COLO829 (cell line): ENCODE measurements around the gene MFAP2.
"Not testable (repeated sequence)": the region's sequence is repeated elsewhere in the genome, so short reads cannot be mapped to it uniquely, and the experiment has no call there.

Experiments used
- DNase-seq: peaks from one replicate; pipeline ENCODE4 v3.0.0; 2012; ENCODE audit warnings: low spot score

The MFAP2 gene

GRCh38 chr1:16979475-16980327, 719 bp downstream of the MFAP2 start:
- no peak for DNase-seq

GRCh38 chr1:16978567-16979474, 1.6 kb downstream of the MFAP2 start:
- no peak for DNase-seq

- no peak for DNase-seq
Measured at GRCh38 chr1:16978139-16978538, 2.3 kb downstream of the MFAP2 start.

- no peak for DNase-seq
Measured at GRCh38 chr1:16977377-16977776, 3.0 kb downstream of the MFAP2 start.

DNA sequence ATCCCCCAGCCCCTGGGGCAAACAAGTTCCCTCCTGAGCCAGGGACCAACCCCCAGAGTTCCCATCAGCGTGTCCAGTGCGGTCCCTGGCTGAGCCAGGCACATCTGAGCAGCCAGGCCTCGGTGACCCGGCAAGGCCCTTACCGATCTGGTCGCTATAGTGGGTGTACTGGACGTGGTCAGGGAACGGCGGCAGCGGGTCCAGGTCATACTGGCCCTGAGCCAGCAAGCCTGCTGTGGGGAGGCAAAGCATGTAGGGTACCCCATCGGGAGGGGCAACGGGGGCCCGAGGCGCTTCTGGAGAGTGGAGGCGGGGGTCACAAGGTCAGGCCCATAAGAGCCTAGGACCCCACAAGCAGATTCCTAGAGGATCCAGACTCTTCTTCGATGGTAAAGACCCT, 3.5 kb downstream of the MFAP2 start:
- no peak for DNase-seq

- no peak for DNase-seq
Measured at GRCh38 chr1:16975838-16976237, 4.6 kb downstream of the MFAP2 start.

DNA sequence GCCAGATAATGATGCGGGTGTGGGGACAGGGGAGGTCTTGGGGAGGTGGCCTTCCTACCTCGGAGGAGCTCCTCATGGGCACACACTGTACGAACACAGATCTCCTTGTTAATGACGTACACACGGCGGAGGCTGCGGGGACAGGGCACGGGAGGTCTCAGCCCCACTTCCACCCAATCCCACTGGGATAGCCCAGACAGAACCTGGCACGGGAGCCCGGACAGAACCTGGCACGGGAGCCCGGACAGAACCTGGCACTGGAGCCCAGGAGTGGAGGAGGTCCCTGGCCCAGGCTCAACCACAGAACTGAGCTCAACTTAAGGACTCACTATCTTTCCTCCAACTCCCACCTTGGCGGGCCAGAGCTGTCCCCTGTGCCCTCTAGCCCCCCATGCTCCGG, 5.2 kb downstream of the MFAP2 start:
- DNase-seq = no peak

GRCh38 chr1:16973215-16973614, 7.2 kb downstream of the MFAP2 start:
- no peak for DNase-seq

DNA sequence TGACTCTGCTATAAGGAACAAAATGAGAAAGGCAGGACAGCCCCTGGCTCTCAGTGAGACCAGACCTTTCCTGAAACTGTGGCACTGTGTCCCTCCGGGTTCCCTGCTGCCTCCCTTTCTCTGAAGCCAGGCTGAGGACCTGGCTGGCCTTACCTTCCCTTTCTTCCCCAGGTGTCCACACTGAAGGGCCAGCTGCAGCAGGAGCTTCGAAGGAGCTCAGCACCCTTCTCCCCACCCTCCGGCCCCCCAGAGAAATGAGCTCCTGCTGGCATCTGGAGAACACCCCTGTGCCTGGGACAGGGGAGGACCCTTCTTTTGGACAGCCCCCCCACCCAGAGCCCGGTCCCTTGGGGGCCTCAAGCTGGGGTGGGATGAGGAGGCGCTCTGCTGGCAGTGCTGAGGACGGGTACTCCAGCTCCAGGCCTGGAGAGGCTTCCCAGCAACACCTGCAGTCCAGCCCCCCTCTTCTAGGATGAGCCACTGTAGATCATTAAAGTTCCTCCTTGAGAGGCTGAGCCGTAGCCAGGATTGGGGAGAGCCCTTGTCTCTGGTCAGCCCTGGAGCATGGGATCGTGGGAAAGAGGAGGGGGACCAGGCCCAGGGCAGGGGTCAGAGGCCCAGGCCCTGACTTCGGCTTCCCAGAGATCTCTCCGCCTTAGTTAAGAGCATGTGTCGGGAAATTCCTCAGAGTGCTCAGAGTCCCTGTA, 8.1 kb downstream of the MFAP2 start:
- no peak for DNase-seq

DNA sequence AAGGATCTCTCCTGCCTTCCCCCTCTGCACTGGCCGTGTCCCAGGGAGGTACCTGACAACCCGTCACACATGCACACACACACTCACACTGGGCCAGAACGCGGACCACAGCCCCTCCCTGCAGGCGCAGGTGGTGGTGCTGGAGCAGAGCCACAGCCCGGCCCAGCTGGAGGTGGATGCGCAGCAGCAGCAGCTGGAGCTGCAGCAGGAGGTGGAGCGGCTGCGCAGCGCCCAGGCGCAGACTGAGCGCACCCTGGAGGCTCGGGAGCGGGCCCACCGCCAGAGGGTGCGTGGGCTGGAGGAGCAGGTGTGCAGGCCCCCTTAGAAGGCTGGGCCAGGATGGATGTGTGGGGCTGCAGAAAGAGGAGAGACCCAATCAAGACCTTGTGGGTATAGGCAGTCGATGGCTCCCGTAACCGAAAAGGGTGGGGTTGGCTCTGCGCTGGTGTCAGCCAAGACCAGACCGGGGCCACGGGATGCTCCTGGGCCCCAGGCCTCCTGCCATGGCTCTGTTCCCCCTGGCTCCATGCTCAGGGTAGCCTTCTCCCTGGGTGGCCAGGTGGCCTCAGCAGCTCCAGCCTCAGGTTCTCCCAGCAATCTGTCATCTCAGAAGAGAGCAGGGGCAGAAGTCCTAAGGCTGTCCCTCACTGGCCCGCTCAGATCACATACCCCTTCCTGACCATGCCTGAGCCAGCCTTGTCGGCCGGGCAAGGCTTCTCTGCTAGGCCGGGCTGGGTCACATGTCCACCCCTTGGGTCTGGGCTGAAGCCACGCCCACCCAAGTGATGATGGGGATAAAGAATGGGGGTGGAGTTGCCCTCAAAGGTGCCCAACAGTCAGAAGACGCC, 8.9 kb downstream of the MFAP2 start:
- DNase-seq = no peak

DNA sequence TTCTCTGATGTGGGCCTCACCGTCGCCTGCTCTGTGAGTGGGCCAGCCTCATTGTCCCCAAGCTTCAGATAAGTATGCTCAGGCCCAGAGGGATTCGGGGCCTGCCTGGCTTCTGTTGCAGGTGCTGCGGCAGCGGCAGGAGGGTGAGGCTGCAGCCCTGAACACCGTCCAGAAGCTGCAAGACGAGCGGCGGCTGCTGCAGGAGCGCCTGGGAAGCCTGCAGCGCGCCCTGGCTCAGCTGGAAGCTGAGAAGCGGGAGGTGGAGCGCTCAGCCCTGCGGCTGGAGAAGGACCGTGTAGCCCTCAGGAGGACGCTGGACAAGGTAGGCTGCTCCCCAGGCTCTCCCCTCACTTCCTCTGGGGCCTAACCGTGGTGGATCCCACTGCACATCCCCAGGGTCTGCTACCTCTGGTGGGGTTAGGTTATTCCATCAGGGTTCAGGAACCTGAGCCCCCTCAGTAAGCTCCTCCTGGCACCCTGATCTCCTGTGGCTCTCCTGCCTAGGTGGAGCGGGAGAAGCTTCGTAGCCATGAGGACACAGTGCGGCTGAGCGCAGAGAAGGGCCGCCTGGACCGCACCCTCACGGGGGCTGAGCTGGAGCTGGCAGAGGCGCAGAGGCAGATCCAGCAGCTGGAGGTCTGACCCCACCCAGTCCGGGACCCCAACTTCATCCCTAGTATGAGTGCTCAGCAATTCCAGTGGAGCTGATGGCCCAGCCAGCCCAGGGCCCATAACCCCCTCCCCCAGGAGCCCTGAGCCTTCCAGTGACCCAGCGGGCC, 10.1 kb downstream of the MFAP2 start:
- DNase-seq = no peak

DNA sequence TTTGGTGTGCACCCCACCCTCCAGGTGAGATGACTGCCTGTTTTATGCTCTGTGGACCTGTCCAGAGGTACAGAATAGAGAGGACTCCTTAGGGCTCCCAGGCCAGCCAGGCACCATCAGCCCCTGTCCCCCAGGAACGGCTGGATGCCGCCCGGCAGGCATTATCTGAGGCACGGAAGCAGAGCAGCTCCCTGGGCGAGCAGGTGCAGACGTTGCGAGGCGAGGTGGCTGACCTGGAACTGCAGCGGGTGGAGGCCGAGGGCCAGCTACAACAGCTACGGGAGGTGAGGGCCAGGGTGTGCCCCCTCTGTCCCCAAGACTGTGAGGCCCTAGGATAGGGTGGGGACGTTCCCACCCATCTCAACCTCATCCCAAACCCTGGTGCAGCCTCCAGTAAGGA, 10.8 kb downstream of the MFAP2 start:
- DNase-seq = no peak

DNA sequence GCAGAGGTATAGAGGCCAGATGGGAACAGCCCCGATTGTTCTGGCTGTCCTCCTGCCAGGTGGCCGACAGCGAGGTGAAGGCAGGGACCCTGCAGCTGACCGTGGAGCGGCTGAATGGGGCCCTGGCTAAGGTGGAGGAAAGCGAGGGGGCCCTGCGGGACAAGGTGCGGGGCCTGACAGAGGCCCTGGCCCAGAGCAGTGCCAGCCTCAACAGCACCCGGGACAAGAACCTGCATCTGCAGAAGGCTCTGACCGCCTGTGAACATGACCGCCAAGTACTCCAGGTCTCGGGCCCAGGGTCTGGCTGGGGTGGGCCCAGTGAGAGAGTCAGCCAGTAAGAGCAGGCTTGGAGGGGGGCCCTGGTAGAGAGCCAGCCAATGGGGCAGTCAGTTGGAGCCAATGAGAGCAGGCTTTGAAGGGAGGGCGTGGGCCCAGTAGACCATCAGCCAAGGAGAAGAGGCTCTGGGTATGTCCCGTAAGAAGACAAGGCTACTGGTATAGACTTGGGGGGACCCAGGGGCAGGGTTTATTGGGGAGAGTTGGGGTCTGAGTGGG, 11.3 kb downstream of the MFAP2 start:
- DNase-seq = no peak

GRCh38 chr1:16968372-16968771, 12.0 kb downstream of the MFAP2 start:
- no peak for DNase-seq

DNA sequence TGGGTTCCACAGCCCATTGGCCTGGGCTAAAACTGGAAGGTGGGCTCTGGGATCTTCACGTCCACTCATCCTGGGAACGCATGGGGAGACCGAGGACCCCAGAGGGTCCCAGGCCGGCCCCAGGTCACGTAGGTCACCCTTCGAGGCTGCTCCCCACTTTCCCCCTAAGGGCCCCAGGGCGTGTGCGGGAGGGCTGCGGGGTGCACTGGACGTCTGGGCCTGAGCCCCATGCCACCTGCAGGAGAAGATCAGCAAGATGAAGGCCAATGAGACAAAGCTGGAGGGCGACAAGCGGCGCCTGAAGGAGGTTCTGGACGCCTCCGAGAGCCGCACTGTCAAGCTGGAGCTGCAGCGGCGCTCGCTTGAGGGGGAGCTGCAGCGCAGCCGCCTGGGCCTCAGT, 12.5 kb downstream of the MFAP2 start:
- no peak for DNase-seq

DNA sequence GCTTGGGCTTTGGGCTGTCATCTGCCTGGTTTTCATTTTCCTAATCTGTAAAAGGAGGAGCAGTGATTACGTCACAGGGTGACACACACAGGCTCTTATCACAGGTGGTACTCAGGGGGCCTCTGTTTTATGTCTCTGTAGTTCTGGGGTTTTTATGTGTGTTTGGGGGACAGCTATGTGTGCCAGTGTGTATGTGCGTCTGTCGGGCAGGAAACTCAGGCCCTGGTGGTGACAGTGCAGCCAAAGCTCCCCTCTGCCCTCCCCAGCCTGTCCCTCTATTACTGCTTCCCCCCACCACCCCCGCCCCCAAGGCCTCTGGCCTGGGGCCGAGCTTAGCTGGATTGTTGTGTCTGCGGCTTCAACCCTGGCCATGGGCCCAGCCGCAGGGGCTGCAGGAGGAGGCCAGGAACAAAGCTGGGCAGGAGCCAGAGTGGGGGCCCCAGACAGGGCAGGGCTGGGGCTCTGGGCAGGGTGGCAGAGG, 13.3 kb downstream of the MFAP2 start:
- no peak for DNase-seq

- no peak for DNase-seq
Measured at GRCh38 chr1:16966282-16966681, 14.1 kb downstream of the MFAP2 start.

DNA sequence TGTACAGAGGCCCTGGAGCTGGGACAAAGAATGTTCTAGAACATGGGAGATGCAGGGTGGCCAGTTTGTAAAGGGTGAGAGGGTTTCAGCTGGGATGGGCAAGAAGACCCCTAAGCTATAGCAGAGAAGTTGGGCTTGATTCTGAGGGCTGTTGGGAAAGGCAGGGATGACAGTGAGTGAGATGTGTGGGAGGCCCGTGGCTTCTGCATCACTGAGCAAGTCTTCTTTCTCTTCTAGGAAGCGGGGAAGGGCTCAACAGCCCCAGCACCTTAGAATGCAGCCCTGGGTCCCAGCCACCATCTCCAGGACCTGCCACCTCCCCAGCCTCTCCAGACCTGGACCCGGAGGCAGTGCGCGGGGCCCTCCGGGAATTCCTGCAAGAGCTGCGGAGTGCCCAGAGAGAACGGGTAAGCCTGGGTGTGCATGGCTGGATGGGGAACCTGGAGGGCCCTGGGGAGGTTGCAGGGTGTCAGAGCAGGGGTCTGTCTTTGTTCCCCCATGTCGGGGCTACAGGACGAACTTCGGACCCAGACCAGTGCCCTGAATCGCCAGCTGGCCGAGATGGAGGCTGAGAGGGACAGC, 14.8 kb downstream of the MFAP2 start:
- DNase-seq = no peak

GRCh38 chr1:16964169-16964568, 16.3 kb downstream of the MFAP2 start:
- DNase-seq = not testable (repeated sequence)
